ENCODE data around the gene HDAC4. TPM values are rescaled to one million over a fixed set of nuclear protein-coding genes. Genes with fewer than 3 reads are reported as not detected.

HDAC4 gene
- total RNA-seq, 1 experiment from 2014 or later: 32.0 TPM

- Histone ChIP-seq H2BK12ac (ENCODE audit: insufficient read length, low read depth, low read length) (no peak overlapping the region), H3K23me2 (ENCODE audit: insufficient read length, low read depth, low read length, poor library complexity, severe bottlenecking) (no peaks in the 10 kb centered on the region), H3K23ac (ENCODE audit: insufficient read length, low read depth, low read length) (no peak overlapping the region), H2BK15ac (ENCODE audit: low read depth, low read length) (no peak overlapping the region), H4K8ac (replicated peaks; ENCODE audit: insufficient read length, low read depth, low read length) (no peak overlapping the region), H2BK120ac (ENCODE audit: low read depth, low read length, poor library complexity, severe bottlenecking) (no peak overlapping the region), H3T11ph (ENCODE audit: low read length) (no peak overlapping the region), H3K56ac (ENCODE audit: insufficient read length, low read depth, low read length) (no peak overlapping the region), H3K9ac (ENCODE audit: extremely low read depth, insufficient read length, low read length) (no peak overlapping the region), H3K4me1 (ENCODE audit: insufficient read depth, low read length) (no peaks in the 10 kb centered on the region), H3K4ac (ENCODE audit: low read depth, low read length) (no peak overlapping the region), H4K20me1 (ENCODE audit: control insufficient read depth, insufficient read depth, insufficient read length) (no peaks in the 10 kb centered on the region), H3K18ac (ENCODE audit: insufficient read length, low read depth, low read length) (no peak overlapping the region), H3K14ac (ENCODE audit: insufficient read depth, low read length) (no peak overlapping the region), H3K27ac (ENCODE audit: insufficient read length, low read depth, low read length) (no peak overlapping the region), H2BK5ac (ENCODE audit: insufficient read length, low read length) (no peak overlapping the region), H2AFZ (ENCODE audit: low read length) (no peak overlapping the region), H2AK5ac (ENCODE audit: insufficient read length, low read length) (no peak overlapping the region), H3K9me3 (ENCODE audit: control insufficient read depth, low read depth, low read length) (no peaks in the 10 kb centered on the region), H3K4me2 (ENCODE audit: insufficient read depth, insufficient read length, low read length) (no peak overlapping the region), H3K27me3 (ENCODE audit: insufficient read depth, low read length) (no peaks in the 10 kb centered on the region), H4K5ac (ENCODE audit: insufficient read length, low read depth, low read length) (no peak overlapping the region), H4K91ac (ENCODE audit: insufficient read length, low read depth, low read length) (no peak overlapping the region), H3K79me2 (ENCODE audit: insufficient read depth, low read length) (no peaks in the 10 kb centered on the region), H2BK20ac (ENCODE audit: low read depth, low read length, poor library complexity, severe bottlenecking) (no peak overlapping the region), H3K79me1 (ENCODE audit: insufficient read depth, low read depth, low read length, poor library complexity, severe bottlenecking) (no peaks in the 10 kb centered on the region)
- no CpG with 5 or more reads among the region's 11 CpGs for WGBS (ENCODE audit: extremely low coverage, insufficient read length, low lambda C conversion rate)
- H3K27me3 Mint-ChIP-seq (ENCODE audit: low read depth): peaks cover 10% of the 10 kb centered on the region
- H3K4me1 Mint-ChIP-seq: no peaks in the 10 kb centered on the region
- H3K27ac Mint-ChIP-seq: no peak overlapping the region
- H3K4me3 Mint-ChIP-seq: no peak overlapping the region
- DNase-seq: no peak
- no peak for TF ChIP-seq CTCF (conservative IDR thresholded peaks at IDR 0.05)
- no peaks in the 10 kb centered on the region for H3K36me3 Mint-ChIP-seq (ENCODE audit: insufficient read depth in 1 of 3, low read depth in 3 of 3)
- no peaks in the 10 kb centered on the region; a peak in 1 of 5 replicates for H3K9me3 Mint-ChIP-seq
These were observed 23.7 kb upstream of the HDAC4 start for GRCh38 chr2:239424337-239425045.
